T-cell (primary cell): ENCODE measurements around the gene SENP2. TPM values are rescaled to one million over a fixed set of nuclear protein-coding genes. Genes with fewer than 3 reads are reported as not detected.

Source experiments
- ATAC-seq, 4 experiments: fragments of 200-7000 bp in 3 of 4; fragments of 150-1000 bp in 1 of 4; cut with Tn5 transposase; replicated peaks in 1 of 4; 1 replicate in 3 of 4; 2 replicates in 1 of 4; pipeline ENCODE4 v1.10.0; 2021; ENCODE audit warnings: moderate library complexity in 3 of 4, mild to moderate bottlenecking in 2 of 4, moderate number of reproducible peaks in 1 of 4
- CTCF ChIA-PET, 2 donors: fragments of 300-600 bp; sonication (Branson Sonifier 250); formaldehyde crosslinking; loops; one replicate each; lab custom pipeline; 2022; ENCODE audit warnings: antibody characterized with exemption in 2 of 2; lab: Charles Lee
- POLR2A ChIA-PET, 2 donors: fragments of 300-600 bp; sonication (Branson Sonifier 250); formaldehyde crosslinking; loops; one replicate each; lab custom pipeline; 2022; ENCODE audit warnings: antibody characterized with exemption in 2 of 2; lab: Charles Lee
- DNase-seq, 35 experiments: peaks; one replicate each; pipeline versions ENCODE4 v3.0.0 to v3.0.0-alpha.2; 2013 to 2023
- H3K27ac ChIP-seq: one replicate; pipeline ENCODE4 v1.5.1; 2013; ENCODE audit warnings: low read length
- H3K27me3 ChIP-seq, 2 experiments: replicated peaks in 1 of 2; 1 replicate in 1 of 2; 2 replicates in 1 of 2; pipeline versions ENCODE4 v1.6.1 to v1.7.0; 2013; ENCODE audit warnings: low read length in 1 of 2, mixed read lengths in 1 of 2; ENCODE audit not compliant: control insufficient read depth in 2 of 2, insufficient read depth in 2 of 2; ENCODE audit errors: extremely low read depth in 1 of 2
- H3K36me3 ChIP-seq, 2 donors: 1 replicate in 1 of 2; 2 replicates in 1 of 2; pipeline versions ENCODE4 v1.6.1 to v1.7.0; 2013; ENCODE audit warnings: low read length in 1 of 2; ENCODE audit not compliant: control insufficient read depth in 2 of 2, insufficient read depth in 1 of 2; ENCODE audit errors: extremely low read depth in 1 of 2
- H3K4me1 ChIP-seq, 2 experiments: 1 replicate in 1 of 2; 2 replicates in 1 of 2; pipeline versions ENCODE4 v1.6.1 to v1.7.0; 2013; ENCODE audit warnings: low read length in 2 of 2, mixed read lengths in 1 of 2; ENCODE audit not compliant: insufficient read depth in 2 of 2, control insufficient read depth in 1 of 2; ENCODE audit errors: extremely low read depth in 1 of 2
- H3K4me3 ChIP-seq, 2 donors: 1 replicate in 1 of 2; 2 replicates in 1 of 2; pipeline versions ENCODE4 v1.5.1 to v1.7.0; 2013; ENCODE audit warnings: mild to moderate bottlenecking in 2 of 2, low read length in 1 of 2, moderate library complexity in 1 of 2; ENCODE audit not compliant: control insufficient read depth in 1 of 2; ENCODE audit errors: extremely low read depth in 1 of 2
- H3K9me3 ChIP-seq: 2 replicates; pipeline ENCODE4 v1.7.0; 2013
- H3K27ac Mint-ChIP-seq, 2 donors: one replicate each; pipeline ENCODE4 v1.8.0; 2020 to 2021; ENCODE audit warnings: mild to moderate bottlenecking in 2 of 2, mixed read lengths in 2 of 2
- H3K27me3 Mint-ChIP-seq, 2 donors: one replicate each; pipeline ENCODE4 v1.8.0; 2021 to 2022; ENCODE audit warnings: mixed read lengths in 2 of 2
- H3K36me3 Mint-ChIP-seq: one replicate; pipeline ENCODE4 v1.8.0; 2021; ENCODE audit warnings: mixed read lengths
- H3K4me1 Mint-ChIP-seq, 3 donors: one replicate each; pipeline ENCODE4 v1.8.0; 2020 to 2022; ENCODE audit warnings: mixed read lengths in 3 of 3, mild to moderate bottlenecking in 1 of 3
- H3K4me3 Mint-ChIP-seq, 3 donors: one replicate each; pipeline ENCODE4 v1.8.0; 2020 to 2022; ENCODE audit warnings: mild to moderate bottlenecking in 3 of 3, mixed read lengths in 3 of 3, moderate library complexity in 3 of 3
- H3K9me3 Mint-ChIP-seq, 3 donors: one replicate each; pipeline ENCODE4 v1.8.0; 2020 to 2022; ENCODE audit warnings: mixed read lengths in 3 of 3
- WGBS: methylation state at CpG from one replicate; pipeline ENCODE4 v1.1.5; 2013; ENCODE audit warnings: missing lambda C conversion rate; ENCODE audit not compliant: insufficient coverage; 5-methylcytosine and 5-hydroxymethylcytosine counted together
- total RNA-seq, 35 experiments: library from RNA in 6 of 35; stranded (reverse) in 6 of 35; fragments of 120-200 nt in 1 of 35; gene quantifications; one replicate each; pipeline versions ENCODE4 v1.2.1 to v1.2.4 and lab custom pipeline; 2013 to 2026

Gene SENP2
- total RNA-seq, 5 donors from 2014 or later (not counting 1 experiment from before 2014, with no cell fraction given) = 33.1 to 56.1 (median 41.9) TPM

DNA sequence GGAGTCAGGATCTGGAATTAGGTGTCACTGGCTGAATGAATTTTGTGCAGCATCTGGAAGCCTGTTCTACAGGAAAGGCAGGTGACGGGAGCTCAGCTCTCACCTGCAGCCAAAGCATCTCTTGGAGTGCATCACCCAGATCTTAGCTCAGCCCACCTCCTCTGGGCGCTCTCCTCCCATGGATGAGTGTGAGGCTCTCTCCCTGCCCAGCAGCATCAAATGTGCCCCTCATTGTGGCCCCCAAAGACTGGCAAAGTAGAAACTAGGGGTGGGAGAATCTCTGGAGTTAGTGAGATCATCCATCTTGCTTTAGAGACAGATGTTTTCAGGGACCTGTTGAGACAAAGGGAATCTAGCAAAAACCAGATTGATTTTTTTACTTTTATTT, 68.7 kb downstream of the SENP2 start:
- POLR2A ChIA-PET = no interaction called here
- Histone ChIP-seq H3K36me3 (no peaks in the 10 kb centered on the region), H3K4me1 (no peaks in the 10 kb centered on the region), H3K27ac (no peak overlapping the region), H3K9me3 (no peaks in the 10 kb centered on the region), H3K27me3 (peaks cover 0 to 11% of the 10 kb centered on the region in 2 experiments), H3K4me3 (no peak overlapping the region)
- H3K4me1 Mint-ChIP-seq = no peaks in the 10 kb centered on the region
- WGBS = no CpG with 5 or more reads among the region's 2 CpGs
- H3K9me3 Mint-ChIP-seq = no peaks in the 10 kb centered on the region
- no peak for DNase-seq
- no peaks in the 10 kb centered on the region for H3K36me3 Mint-ChIP-seq
- no peak overlapping the region for H3K4me3 Mint-ChIP-seq
- no peak overlapping the region for H3K27ac Mint-ChIP-seq
- peaks cover 0 to 2% of the 10 kb centered on the region in 2 donors for H3K27me3 Mint-ChIP-seq
- ATAC-seq = no peak
- CTCF ChIA-PET = no interaction called here

DNA sequence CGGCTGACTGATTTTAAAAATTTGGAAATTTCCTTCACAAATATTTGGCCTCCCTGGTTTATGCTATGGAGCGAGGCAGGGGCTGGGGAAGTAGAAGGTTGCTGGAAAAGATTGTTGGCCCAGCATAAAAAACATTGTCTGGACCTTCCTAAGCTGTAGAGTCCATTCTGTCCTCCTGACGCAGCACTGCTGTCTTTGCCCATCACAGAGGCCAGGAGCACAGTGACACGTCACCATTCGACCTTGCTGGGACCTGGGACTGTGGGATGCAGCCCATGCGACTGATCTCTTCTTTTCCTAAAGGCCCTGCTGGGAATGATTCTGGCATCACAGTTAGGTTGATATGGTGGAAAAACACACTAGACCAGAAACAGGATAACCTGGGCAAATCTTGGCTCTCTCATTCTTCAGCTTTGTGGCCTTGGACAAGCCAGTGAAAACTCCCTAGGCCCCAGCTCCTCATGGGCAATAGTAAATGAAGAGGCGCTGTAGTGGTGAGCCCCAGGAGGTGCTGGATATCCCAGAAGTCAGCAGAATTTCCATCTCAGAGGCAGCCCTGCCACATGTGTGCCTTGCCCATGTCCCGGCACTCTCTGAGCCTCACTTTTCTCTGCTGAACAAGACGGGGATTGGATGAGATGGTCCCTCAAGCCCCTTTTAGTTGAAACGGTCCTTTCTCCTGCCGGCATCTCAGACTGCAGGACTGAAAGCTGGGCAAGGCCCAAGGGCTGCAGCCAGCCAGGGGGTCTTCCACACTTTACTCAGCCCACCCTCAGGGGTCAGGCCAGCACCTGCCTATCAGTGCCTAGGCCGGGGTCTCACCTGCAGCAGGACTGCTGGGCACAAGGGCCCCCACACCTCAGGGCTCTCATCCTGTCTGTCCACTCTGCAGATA, 69.6 kb downstream of the SENP2 start:
- no peaks in the 10 kb centered on the region for H3K9me3 Mint-ChIP-seq
- H3K27me3 Mint-ChIP-seq = peaks cover 0 to 2% of the 10 kb centered on the region in 2 donors
- Histone ChIP-seq H3K4me3 (no peak overlapping the region), H3K27me3 (peaks cover 0 to 19% of the 10 kb centered on the region in 2 experiments), H3K9me3 (no peaks in the 10 kb centered on the region), H3K4me1 (peaks cover 0 to 7% of the 10 kb centered on the region in 2 experiments), H3K36me3 (no peaks in the 10 kb centered on the region), H3K27ac (no peak overlapping the region)
- no peak overlapping the region for H3K27ac Mint-ChIP-seq
- ChIA-PET CTCF (no interaction called here), POLR2A (no interaction called here)
- no peak overlapping the region for H3K4me3 Mint-ChIP-seq
- H3K4me1 Mint-ChIP-seq = peaks cover 0 to 5% (median 0%) of the 10 kb centered on the region in 3 donors
- DNase-seq = no peak
- WGBS = 88% methylated on average over 9 of the region's 12 CpGs
- no peak for ATAC-seq
- H3K36me3 Mint-ChIP-seq = no peaks in the 10 kb centered on the region

DNA sequence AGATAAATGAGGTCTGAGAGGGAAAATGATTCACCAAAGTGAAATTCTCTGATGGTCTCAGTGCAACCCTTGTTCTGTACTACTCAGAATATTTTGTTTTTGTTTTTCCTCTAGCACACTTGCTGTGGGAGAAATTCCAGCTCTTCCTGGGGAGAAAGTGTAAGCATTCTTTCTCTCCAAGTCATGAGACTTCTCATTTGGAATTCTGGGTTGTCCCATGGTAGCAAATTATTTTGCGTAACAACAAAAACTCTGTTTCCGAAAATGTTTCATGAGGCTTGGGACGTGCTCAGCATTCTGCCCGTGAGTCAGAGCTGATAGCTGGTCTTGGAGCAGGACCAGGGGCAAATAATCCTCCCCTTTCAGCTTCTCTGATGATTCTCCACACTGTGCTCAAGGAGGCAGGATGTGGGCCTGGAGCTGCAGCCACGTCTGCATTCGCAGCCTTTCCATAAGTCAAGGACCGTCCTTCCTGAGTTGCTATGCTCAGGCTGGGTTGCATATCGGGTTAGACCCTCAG, 70.3 kb downstream of the SENP2 start:
- Histone ChIP-seq H3K27ac (no peak overlapping the region), H3K4me1 (peaks cover 0 to 7% of the 10 kb centered on the region in 2 experiments), H3K27me3 (peaks cover 0 to 19% of the 10 kb centered on the region in 2 experiments), H3K4me3 (no peak overlapping the region), H3K36me3 (no peaks in the 10 kb centered on the region), H3K9me3 (no peaks in the 10 kb centered on the region)
- ChIA-PET CTCF (interaction anchor here in 1 of 2 donors (0.6 kb wide), 1 partner anchor 73 kb away, joined by 3 read pairs; no protein-coding TSS in a partner anchor), POLR2A (no interaction called here)
- ATAC-seq (no peak), DNase-seq (no peak)
- Mint-ChIP-seq H3K4me3 (no peak overlapping the region), H3K27ac (no peak overlapping the region), H3K36me3 (no peaks in the 10 kb centered on the region), H3K9me3 (no peaks in the 10 kb centered on the region), H3K4me1 (peaks cover 0 to 5% (median 0%) of the 10 kb centered on the region in 3 donors), H3K27me3 (peaks cover 0 to 2% of the 10 kb centered on the region in 2 donors)
- WGBS = 89% methylated on average over 7 of the region's 8 CpGs

DNA sequence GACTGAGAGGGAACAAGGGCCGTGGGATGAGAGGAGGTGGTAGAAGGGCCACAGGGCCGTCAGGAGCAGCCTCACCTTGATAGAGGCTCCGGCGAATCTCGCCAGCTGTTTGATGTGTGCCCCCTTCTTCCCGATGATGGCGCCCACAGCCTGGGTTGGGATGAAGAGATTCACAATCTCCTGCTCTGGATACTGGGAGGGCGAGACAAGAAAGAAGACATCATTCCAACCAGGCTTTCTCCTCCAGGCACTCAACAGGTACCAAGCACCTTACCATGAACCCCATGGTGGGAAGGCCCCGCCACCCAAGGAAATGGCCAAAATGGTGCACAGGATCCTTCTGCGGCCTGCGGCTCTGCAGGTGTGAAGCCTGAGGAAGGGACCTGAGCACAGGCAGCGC, 71.1 kb downstream of the SENP2 start:
- 88% methylated on average over 4 of the region's 12 CpGs for WGBS

DNA sequence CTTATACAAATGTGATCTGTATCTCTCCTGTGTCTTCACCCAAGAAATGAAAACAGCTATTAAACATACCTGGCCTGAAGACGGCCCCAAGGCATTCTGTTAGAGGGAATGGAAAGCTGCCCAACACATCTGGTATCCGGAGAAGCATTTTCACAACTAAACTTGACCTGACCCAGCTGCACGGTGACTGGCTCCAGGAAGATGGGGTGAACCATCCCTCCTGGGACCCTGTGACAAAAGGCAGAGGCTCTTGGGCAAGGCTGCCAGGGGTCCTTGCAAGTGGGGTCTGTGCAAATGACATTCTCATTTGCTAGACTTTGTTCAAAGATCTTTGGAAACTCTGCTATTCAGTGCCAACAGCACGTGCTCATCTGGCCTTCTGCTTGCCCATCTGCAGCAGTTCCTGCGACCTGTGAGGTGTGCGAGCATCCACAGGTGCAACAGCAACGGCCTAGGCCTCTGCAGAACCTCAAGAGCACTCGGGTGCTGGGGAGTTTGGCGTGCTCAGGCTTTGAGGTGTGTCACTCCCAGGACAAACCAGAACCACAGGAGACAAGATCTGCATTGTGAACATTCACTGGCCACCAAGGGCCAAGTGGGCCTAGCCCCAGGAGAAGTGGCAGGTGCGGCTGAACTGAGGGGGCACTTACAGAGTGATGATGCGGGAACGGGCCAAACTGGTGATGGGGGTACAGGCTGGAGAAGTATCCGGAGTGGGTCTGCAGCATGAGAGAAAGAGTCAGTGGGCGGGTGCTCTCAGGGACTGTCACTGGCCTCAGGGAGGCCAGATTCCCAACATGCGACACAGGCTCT, 71.8 kb downstream of the SENP2 start:
- H3K27ac ChIP-seq = no peak overlapping the region
- no peak overlapping the region for H3K27ac Mint-ChIP-seq
- POLR2A ChIA-PET = no interaction called here
- H3K4me3 ChIP-seq = no peak overlapping the region
- no peaks in the 10 kb centered on the region for H3K9me3 ChIP-seq
- no peak for ATAC-seq
- H3K36me3 ChIP-seq = no peaks in the 10 kb centered on the region
- peaks cover 0 to 24% of the 10 kb centered on the region in 2 experiments for H3K27me3 ChIP-seq
- peaks cover 4 to 10% of the 10 kb centered on the region in 2 donors for H3K27me3 Mint-ChIP-seq
- CTCF ChIA-PET = interaction anchor here in 1 of 2 donors (0.9 kb wide), 1 partner anchor 8 kb away, joined by 3 read pairs; no protein-coding TSS in a partner anchor
- peaks cover 0 to 5% (median 0%) of the 10 kb centered on the region in 3 donors for H3K4me1 Mint-ChIP-seq
- no peaks in the 10 kb centered on the region for H3K36me3 Mint-ChIP-seq
- WGBS = 71% methylated on average over 13 of the region's 15 CpGs
- no peak for DNase-seq
- no peaks in the 10 kb centered on the region for H3K9me3 Mint-ChIP-seq
- no peak overlapping the region for H3K4me3 Mint-ChIP-seq
- peaks cover 0 to 7% of the 10 kb centered on the region in 2 experiments for H3K4me1 ChIP-seq

More for the DNA sequence above, 71.1 kb downstream of the SENP2 start:
- Histone ChIP-seq H3K27ac (no peak overlapping the region), H3K27me3 (peaks cover 0 to 24% of the 10 kb centered on the region in 2 experiments), H3K36me3 (no peaks in the 10 kb centered on the region), H3K9me3 (no peaks in the 10 kb centered on the region), H3K4me1 (peaks cover 0 to 7% of the 10 kb centered on the region in 2 experiments), H3K4me3 (no peak overlapping the region)
- DNase-seq = no peak
- ChIA-PET CTCF (no interaction called here), POLR2A (no interaction called here)
- ATAC-seq = no peak
- H3K36me3 Mint-ChIP-seq = no peaks in the 10 kb centered on the region
- H3K27me3 Mint-ChIP-seq = peaks cover 4 to 8% of the 10 kb centered on the region in 2 donors
- H3K9me3 Mint-ChIP-seq = no peaks in the 10 kb centered on the region
- no peak overlapping the region for H3K27ac Mint-ChIP-seq
- H3K4me3 Mint-ChIP-seq = no peak overlapping the region
- peaks cover 0 to 5% (median 0%) of the 10 kb centered on the region in 3 donors for H3K4me1 Mint-ChIP-seq

DNA sequence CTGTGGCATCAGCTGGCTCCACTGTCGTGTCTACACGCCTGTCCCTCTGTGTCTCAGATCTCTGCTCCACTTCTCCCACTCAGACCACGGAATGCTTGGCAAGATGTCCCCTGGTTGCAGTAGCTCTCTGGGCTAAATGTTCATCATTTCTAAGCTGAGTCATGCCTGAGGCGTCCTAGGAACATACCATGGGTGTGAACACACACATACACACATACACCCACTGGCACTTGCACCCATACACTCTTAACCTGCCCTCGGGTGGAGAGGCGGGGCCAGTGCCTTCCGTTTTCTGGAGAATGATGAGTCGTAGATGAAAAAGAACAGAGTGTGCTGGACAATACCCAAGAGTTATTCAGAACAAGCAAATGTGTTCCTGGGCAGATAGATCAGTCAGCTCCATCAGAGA, 72.4 kb downstream of the SENP2 start:
- 74% methylated on average over 4 of the region's 8 CpGs for WGBS
- Mint-ChIP-seq H3K4me3 (no peak overlapping the region), H3K4me1 (peaks cover 0 to 5% (median 0%) of the 10 kb centered on the region in 3 donors), H3K27ac (no peak overlapping the region), H3K9me3 (no peaks in the 10 kb centered on the region), H3K36me3 (no peaks in the 10 kb centered on the region), H3K27me3 (peaks cover 4 to 14% of the 10 kb centered on the region in 2 donors)
- ChIA-PET CTCF (interaction anchor here in 1 of 2 donors (0.6 to 1.2 kb wide), 3 partner anchors 9 to 882 kb away, joined by 3 to 5 read pairs (median 3); no protein-coding TSS in a partner anchor), POLR2A (no interaction called here)
- Histone ChIP-seq H3K36me3 (no peaks in the 10 kb centered on the region), H3K4me3 (no peak overlapping the region), H3K4me1 (peaks cover 0 to 7% of the 10 kb centered on the region in 2 experiments), H3K9me3 (no peaks in the 10 kb centered on the region), H3K27me3 (peaks cover 0 to 24% of the 10 kb centered on the region in 2 experiments), H3K27ac (no peak overlapping the region)
- no peak for ATAC-seq
- DNase-seq = no peak
